ENCODE data around the gene NR1H4. TPM values are rescaled to one million over a fixed set of nuclear protein-coding genes. Genes with fewer than 3 reads are reported as not detected.

NR1H4 gene
- total and polyA plus RNA-seq, 2 of the 13 experiments (the other 11 are each of a cell fraction or from before 2014, with no cell fraction given): 27.3 to 114 TPM

- TF ChIP-seq HIC2 (CRISPR knock-in tag; IDR thresholded peaks at IDR 0.05; ENCODE audit: low read depth) (no peak), MEIS1 (CRISPR knock-in tag; IDR thresholded peaks at IDR 0.05; ENCODE audit: borderline replicate concordance) (no peak), ZNF709 (CRISPR knock-in tag; IDR thresholded peaks at IDR 0.05) (no peak), ZNF766 (CRISPR knock-in tag; IDR thresholded peaks at IDR 0.05; ENCODE audit: borderline replicate concordance) (no peak), NFIC (IDR thresholded peaks at IDR 0.05; ENCODE audit: low read length) (peak; percentile 36; the same call in 1 of the 2 replicates), NFKBIZ (CRISPR knock-in tag; IDR thresholded peaks at IDR 0.05) (no peak), KDM5A (IDR thresholded peaks at IDR 0.05; ENCODE audit: borderline replicate concordance, low read length) (0 out of 2 replicates have a peak, but pooled peaks have one; percentile 33), KMT2A (CRISPR knock-in tag; IDR thresholded peaks at IDR 0.05) (no peak), SMC3 (IDR thresholded peaks at IDR 0.05; ENCODE audit: low read length) (peak; percentile 90), BRCA1 (CRISPR knock-in tag; IDR thresholded peaks at IDR 0.05) (no peak), ZNF572 (CRISPR knock-in tag; IDR thresholded peaks at IDR 0.05) (no peak), SOX5 (CRISPR knock-in tag; IDR thresholded peaks at IDR 0.05; ENCODE audit: borderline replicate concordance) (peak; percentile 38; the same call in 1 of the 2 replicates), ZBTB8A (CRISPR knock-in tag; IDR thresholded peaks at IDR 0.05; ENCODE audit: borderline replicate concordance, low read depth) (no peak)
These were observed 81.0 kb downstream of the NR1H4 start (continued) for GRCh38 chr12:100554608-100555077.

GRCh38 chr12:100555722-100556121 lies 82.1 kb downstream of the NR1H4 start:
- Histone ChIP-seq H3K9ac (ENCODE audit: insufficient read depth, low read depth, low read length) (no peak overlapping the region), H3K4me3 (replicated peaks in 1 of 3; ENCODE audit: insufficient read depth in 1 of 3, low read depth in 2 of 3, low read length in 3 of 3) (no peak overlapping the region), H3K4me1 (ENCODE audit: insufficient read depth, low read length) (peaks cover 31% of the 10 kb centered on the region), H3K36me3 (replicated peaks in 1 of 2; ENCODE audit: control insufficient read depth in 1 of 2, insufficient read depth in 2 of 2, low read length in 2 of 2) (peaks cover 2 to 24% of the 10 kb centered on the region in 2 experiments), H3K4me2 (ENCODE audit: low read depth, low read length) (no peak overlapping the region; the same call in 1 of the 2 replicates), H2AFZ (ENCODE audit: low read length) (no peak overlapping the region), H3K9me3 (ENCODE audit: low read length) (no peaks in the 10 kb centered on the region), H3K27ac (ENCODE audit: extremely low read length, insufficient read depth, low read length) (peak overlapping the region; percentile 44), H3K27me3 (ENCODE audit: control insufficient read depth in 1 of 2, insufficient read depth in 2 of 2, low read length in 2 of 2) (no peaks in the 10 kb centered on the region; a peak in 1 of 5 replicates), H4K20me1 (ENCODE audit: insufficient read depth, low read length) (no peaks in the 10 kb centered on the region; the same call in 1 of the 2 replicates), H3K79me2 (ENCODE audit: insufficient read depth, low read length) (no peaks in the 10 kb centered on the region)
- BruUV-seq (replicated peaks): no TSS peak
- 28% methylated on average over 2 of the region's 2 CpGs for WGBS (ENCODE audit: low lambda C conversion rate)
- in situ Hi-C loops (cut with HindIII; ENCODE audit: extremely low pct_ligation_motif_present, low pct_unique_long_range_greater_than_20kb) (no loop called here), intact Hi-C loops (cut with micrococcal nuclease; ENCODE audit: unreplicated experiment) (loop anchor here (2.0 kb wide), 2 partner anchors 163 to 321 kb away; no protein-coding TSS in a partner anchor)
- ATAC-seq: peak; percentile 66
- peak; percentile 18 for FAIRE-seq
- ChIA-PET CTCF (ENCODE audit: low intra/inter-chr PET ratio, low total read pairs) (interaction anchor here (4.1 kb wide), 1 partner anchor 206 kb away, joined by 74 read pairs; no protein-coding TSS in a partner anchor), POLR2A (no interaction called here)
- DNase-seq (ENCODE audit: low spot score): peak; percentile 72
- peak; percentile 76 for TF ChIP-seq TFAP4 (IDR thresholded peaks at IDR 0.05; ENCODE audit: borderline replicate concordance, low read depth)
- no peak for TF ChIP-seq HMGXB4 (CRISPR knock-in tag; IDR thresholded peaks at IDR 0.05; ENCODE audit: borderline replicate concordance in 1 of 2, low read depth in 1 of 2)
- no peak for TF ChIP-seq ZBTB49 (CRISPR knock-in tag; IDR thresholded peaks at IDR 0.05; ENCODE audit: borderline replicate concordance)
- no peak for TF ChIP-seq ZNF83 (CRISPR knock-in tag; IDR thresholded peaks at IDR 0.05; ENCODE audit: borderline replicate concordance)
